ENCODE data around the gene IVD. TPM values are rescaled to one million over a fixed set of nuclear protein-coding genes. Genes with fewer than 3 reads are reported as not detected.

The IVD gene
- total RNA-seq, 1 donor from 2014 or later = 106 TPM

DNA sequence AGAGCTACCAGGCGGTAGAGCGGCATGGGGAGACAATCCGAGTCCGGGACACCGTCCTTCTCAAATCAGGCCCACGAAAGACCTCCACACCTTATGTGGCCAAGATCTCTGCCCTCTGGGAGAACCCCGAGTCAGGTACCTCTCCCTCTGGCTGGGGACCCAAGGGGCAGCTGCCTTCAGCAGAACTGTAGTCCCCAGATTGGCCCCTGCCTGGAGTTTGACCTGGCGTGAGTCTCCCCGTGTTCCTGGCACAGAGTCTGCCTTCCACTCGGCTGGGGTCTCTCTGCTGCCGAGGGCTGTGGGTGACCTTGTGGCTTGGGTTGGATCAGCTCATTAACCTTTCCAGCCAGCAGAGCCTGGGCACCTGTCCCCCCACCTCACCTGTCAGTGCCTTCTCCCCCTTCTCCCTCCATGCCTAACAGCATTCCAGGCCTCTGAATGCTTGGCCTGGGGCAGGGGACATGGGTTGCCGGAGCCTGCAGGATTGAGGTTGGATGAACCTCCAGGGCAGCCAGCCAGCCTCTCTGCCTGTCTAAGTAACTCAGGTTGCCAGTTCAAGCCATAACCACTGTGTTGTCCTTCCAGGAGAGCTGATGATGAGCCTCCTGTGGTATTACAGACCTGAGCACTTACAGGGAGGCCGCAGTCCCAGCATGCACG, 58.4 kb downstream of the IVD start:
- intact Hi-C loops (cut with micrococcal nuclease) = no loop called here
- Histone ChIP-seq H3K4me1 (no peaks in the 10 kb centered on the region), H3K9me3 (replicated peaks) (no peaks in the 10 kb centered on the region), H3K4me3 (no peak overlapping the region), H3K27ac (replicated peaks) (no peak overlapping the region), H3K27me3 (ENCODE audit: low read depth) (no peaks in the 10 kb centered on the region), H3K36me3 (peaks cover 82% of the 10 kb centered on the region)
- TF ChIP-seq, protein P1, sequence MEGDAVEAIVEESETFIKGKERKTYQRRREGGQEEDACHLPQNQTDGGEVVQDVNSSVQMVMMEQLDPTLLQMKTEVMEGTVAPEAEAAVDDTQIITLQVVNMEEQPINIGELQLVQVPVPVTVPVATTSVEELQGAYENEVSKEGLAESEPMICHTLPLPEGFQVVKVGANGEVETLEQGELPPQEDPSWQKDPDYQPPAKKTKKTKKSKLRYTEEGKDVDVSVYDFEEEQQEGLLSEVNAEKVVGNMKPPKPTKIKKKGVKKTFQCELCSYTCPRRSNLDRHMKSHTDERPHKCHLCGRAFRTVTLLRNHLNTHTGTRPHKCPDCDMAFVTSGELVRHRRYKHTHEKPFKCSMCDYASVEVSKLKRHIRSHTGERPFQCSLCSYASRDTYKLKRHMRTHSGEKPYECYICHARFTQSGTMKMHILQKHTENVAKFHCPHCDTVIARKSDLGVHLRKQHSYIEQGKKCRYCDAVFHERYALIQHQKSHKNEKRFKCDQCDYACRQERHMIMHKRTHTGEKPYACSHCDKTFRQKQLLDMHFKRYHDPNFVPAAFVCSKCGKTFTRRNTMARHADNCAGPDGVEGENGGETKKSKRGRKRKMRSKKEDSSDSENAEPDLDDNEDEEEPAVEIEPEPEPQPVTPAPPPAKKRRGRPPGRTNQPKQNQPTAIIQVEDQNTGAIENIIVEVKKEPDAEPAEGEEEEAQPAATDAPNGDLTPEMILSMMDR (IDR thresholded peaks at IDR 0.05; ENCODE audit: borderline replicate concordance) = no peak
- DNase-seq = no peak

DNA sequence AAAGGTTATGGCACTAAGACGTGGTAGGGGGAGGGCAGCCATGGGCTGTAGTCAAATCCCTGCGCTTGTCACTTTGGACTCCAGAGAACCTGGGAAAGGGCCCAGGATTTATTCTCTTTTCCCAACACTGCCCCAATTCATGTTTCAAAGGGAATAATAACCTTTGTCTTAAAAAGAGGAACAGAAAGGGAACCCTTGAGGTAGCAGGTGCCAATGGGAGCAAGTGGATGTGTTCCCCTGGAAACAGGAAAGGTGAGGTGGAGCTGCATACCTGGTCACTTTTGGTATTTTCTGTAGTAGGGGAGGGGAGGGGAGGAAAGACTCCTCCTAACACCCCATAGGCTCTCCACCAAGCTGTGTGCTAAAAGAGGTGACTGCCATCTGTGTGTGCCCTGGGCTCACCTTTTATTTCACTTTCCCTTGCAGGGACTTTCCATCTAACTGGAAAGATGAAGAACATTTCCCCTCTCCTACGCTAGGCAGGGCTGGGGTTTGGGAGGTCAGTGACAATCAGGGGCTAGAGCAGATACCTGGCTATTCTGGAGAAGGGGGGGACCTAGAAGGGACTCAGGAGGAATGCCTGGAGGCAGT, 59.1 kb downstream of the IVD start:
- TF ChIP-seq, protein P1 (IDR thresholded peaks at IDR 0.05; ENCODE audit: borderline replicate concordance) = no peak
- H3K4me3 ChIP-seq = no peak overlapping the region
- H3K27me3 ChIP-seq (ENCODE audit: low read depth) = no peaks in the 10 kb centered on the region
- no peak overlapping the region for H3K27ac ChIP-seq (replicated peaks)
- H3K36me3 ChIP-seq = peaks cover 76% of the 10 kb centered on the region
- no peak for DNase-seq
- no peaks in the 10 kb centered on the region for H3K9me3 ChIP-seq (replicated peaks)
- intact Hi-C loops (cut with micrococcal nuclease) = no loop called here
- no peaks in the 10 kb centered on the region for H3K4me1 ChIP-seq

DNA sequence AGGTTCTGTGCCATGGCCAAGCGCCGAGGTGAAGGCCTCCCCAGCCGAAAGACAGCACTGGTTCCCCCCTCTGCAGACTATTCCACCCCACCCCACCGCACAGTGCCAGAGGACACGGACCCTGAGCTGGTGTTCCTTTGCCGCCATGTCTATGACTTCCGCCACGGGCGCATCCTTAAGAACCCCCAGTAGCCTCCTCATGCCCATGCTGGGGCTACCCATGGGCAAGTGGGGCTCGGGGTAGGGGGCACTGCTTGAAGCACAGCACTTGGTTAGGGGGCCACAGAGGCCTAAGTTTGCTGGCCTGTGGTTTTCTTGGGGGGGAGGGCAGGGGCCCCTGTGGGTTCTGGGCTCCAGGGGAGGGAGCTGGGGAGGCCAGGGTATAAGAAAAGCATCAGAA, 60.3 kb downstream of the IVD start:
- H3K4me3 ChIP-seq = no peak overlapping the region
- H3K27ac ChIP-seq (replicated peaks) = no peak overlapping the region
- H3K4me1 ChIP-seq = peaks cover 10% of the 10 kb centered on the region
- no peaks in the 10 kb centered on the region for H3K27me3 ChIP-seq (ENCODE audit: low read depth)
- intact Hi-C loops (cut with micrococcal nuclease) = no loop called here
- TF ChIP-seq, protein P1 (IDR thresholded peaks at IDR 0.05; ENCODE audit: borderline replicate concordance) = no peak
- no peaks in the 10 kb centered on the region for H3K9me3 ChIP-seq (replicated peaks)
- no peak for DNase-seq
- H3K36me3 ChIP-seq = peaks cover 64% of the 10 kb centered on the region

DNA sequence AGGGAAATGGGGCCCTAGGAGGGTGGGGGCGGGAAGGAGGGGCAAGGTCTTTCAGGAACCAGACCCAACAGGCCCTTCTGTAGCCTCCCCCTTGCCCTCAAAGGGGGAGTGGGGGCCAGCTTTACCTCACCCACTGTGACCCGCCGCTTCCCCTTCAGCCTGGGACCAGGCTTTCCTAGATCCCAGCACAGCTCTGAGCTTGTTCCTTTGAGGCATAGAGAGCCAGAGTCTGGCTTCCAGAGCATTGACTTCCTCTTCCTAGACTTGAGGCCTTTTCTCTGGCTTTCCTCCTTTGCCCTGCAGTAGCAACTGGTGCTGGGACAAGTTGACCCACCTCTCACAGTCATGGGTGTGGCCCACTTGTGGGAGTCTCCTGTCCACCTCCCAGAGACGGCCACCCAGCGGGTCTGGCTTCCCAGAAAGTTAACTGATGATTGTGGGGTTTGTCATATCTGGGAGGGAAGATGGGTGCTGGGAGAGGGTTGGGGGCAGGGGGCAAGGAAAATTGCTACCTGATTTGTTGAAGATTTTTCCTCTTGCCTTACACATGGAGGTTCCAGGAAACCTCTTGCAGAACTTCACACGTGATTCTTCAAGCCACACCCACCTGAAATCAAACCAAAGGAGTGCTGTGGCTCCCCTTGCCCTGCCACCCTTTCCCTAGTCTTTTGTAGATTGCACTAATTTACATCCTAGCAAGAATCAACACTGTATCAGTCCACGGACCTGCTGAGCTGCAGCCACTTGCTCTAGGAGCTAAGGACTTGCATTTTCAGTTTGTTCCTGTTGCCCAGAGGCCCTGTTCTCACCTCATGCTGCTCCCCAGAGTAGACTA, 61.0 kb downstream of the IVD start:
- TF ChIP-seq, protein P1 (IDR thresholded peaks at IDR 0.05; ENCODE audit: borderline replicate concordance) = no peak
- Histone ChIP-seq H3K9me3 (replicated peaks) (no peaks in the 10 kb centered on the region), H3K36me3 (peaks cover 58% of the 10 kb centered on the region), H3K4me3 (no peak overlapping the region), H3K4me1 (peaks cover 17% of the 10 kb centered on the region), H3K27ac (replicated peaks) (no peak overlapping the region), H3K27me3 (ENCODE audit: low read depth) (no peaks in the 10 kb centered on the region)
- no peak for DNase-seq
- intact Hi-C loops (cut with micrococcal nuclease) = no loop called here

DNA sequence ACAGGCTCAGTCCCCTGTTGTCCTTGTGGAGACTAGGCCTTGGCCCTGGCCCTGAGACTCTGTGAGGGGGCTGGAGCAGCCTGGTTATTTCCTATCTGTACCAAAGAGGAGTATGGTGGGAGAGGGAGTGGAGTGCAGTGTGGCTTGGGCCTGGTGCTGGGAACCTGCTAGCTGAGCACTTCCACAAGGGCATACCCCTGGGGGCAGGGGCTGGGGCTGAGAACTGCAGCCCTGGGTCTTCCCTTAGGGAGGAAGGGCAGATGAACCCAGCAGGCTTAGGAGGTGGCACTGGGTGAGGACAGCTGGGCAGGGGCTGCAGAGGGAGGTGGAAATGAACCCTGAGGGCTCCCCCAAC, 61.6 kb downstream of the IVD start:
- TF ChIP-seq, protein P1 (IDR thresholded peaks at IDR 0.05; ENCODE audit: borderline replicate concordance) = no peak
- no peak overlapping the region for H3K27ac ChIP-seq (replicated peaks)
- DNase-seq = no peak
- peaks cover 52% of the 10 kb centered on the region for H3K36me3 ChIP-seq
- H3K4me1 ChIP-seq = peaks cover 23% of the 10 kb centered on the region
- intact Hi-C loops (cut with micrococcal nuclease) = no loop called here
- H3K27me3 ChIP-seq (ENCODE audit: low read depth) = no peaks in the 10 kb centered on the region
- no peaks in the 10 kb centered on the region for H3K9me3 ChIP-seq (replicated peaks)
- H3K4me3 ChIP-seq = no peak overlapping the region

All from left ventricle myocardium inferior (tissue), 1 donor.